Gastroesophageal sphincter (tissue), 3 donors: Measurements from ENCODE around the gene WFIKKN1.

Experiments used
- POLR2A ChIP-seq, 2 donors: fragments of 450-650 bp; IDR thresholded peaks; one replicate each; pipeline ENCODE4 v1.6.1; 2017; ENCODE audit warnings: antibody characterized with exemption in 2 of 2, mild to moderate bottlenecking in 2 of 2, moderate library complexity in 1 of 2
- POLR2AphosphoS5 ChIP-seq: sonication (generic); formaldehyde crosslinking; IDR thresholded peaks from one replicate; pipeline ENCODE4 v1.6.1; 2017; ENCODE audit warnings: antibody characterized with exemption
- TF ChIP-seq, protein P1 (sequence below), 4 experiments: fragments of 200-600 bp in 2 of 4; fragments of 450-650 bp in 2 of 4; sonication (generic) in 1 of 4; IDR thresholded peaks; one replicate each; pipeline ENCODE4 v1.5.1; 2017 to 2019; ENCODE audit warnings: antibody characterized with exemption in 4 of 4, mild to moderate bottlenecking in 2 of 4, moderate library complexity in 2 of 4

- TF ChIP-seq, protein P1, sequence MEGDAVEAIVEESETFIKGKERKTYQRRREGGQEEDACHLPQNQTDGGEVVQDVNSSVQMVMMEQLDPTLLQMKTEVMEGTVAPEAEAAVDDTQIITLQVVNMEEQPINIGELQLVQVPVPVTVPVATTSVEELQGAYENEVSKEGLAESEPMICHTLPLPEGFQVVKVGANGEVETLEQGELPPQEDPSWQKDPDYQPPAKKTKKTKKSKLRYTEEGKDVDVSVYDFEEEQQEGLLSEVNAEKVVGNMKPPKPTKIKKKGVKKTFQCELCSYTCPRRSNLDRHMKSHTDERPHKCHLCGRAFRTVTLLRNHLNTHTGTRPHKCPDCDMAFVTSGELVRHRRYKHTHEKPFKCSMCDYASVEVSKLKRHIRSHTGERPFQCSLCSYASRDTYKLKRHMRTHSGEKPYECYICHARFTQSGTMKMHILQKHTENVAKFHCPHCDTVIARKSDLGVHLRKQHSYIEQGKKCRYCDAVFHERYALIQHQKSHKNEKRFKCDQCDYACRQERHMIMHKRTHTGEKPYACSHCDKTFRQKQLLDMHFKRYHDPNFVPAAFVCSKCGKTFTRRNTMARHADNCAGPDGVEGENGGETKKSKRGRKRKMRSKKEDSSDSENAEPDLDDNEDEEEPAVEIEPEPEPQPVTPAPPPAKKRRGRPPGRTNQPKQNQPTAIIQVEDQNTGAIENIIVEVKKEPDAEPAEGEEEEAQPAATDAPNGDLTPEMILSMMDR (IDR thresholded peaks at IDR 0.05), result no peak
- TF ChIP-seq POLR2A (IDR thresholded peaks at IDR 0.05), result no peak
- TF ChIP-seq POLR2AphosphoS5, result no peak
These were observed 46.8 kb upstream of the WFIKKN1 start for GRCh38 chr16:583815-584591.
